HG02973 (cell line): ENCODE measurements around the gene PEDS1.
"Not testable (repeated sequence)": the region's sequence is repeated elsewhere in the genome, so short reads cannot be mapped to it uniquely, and the experiment has no call there.

Source experiments
- ATAC-seq: cut with Tn5 transposase; IDR thresholded peaks from one replicate; pipeline ENCODE4 v1.9.1; 2021; ENCODE audit warnings: moderate library complexity; ENCODE audit not compliant: unreplicated experiment

Gene PEDS1

DNA sequence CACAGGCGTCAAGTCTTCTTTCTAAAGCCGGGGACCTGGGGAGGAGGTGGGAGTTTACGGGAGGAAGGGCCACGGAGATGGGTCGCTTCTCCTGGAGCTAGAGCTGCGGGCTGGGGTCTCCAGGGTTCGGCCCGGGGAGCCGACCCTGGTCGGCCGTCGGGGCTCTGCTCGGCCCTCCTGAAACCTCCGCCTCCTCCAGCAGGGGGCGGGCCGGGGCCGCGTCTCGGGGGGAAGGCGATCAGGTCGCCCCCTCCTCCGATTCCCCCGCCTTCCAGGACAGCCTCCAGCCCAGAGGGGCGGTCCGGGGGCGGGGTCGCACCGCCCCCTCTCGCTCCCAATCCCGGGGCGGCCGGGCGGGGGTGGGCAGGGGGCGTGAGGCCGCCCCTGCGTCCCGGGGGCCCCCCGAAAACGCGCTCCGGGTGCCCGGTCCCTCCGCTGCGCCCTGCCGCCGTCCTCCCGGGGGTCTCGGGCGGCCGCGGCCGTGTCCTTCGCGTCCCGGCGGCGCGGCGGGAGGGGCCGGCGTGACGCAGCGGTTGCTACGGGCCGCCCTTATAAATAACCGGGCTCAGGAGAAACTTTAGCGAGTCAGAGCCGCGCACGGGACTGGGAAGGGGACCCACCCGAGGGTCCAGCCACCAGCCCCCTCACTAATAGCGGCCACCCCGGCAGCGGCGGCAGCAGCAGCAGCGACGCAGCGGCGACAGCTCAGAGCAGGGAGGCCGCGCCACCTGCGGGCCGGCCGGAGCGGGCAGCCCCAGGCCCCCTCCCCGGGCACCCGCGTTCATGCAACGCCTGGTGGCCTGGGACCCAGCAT, 36.9 kb upstream of the PEDS1 start, which contains the start of gene CEBPB:
TSS of gene CEBPB (plus strand) at position 580 of the 814 bp plus-strand sequence. CDS start at position 784, 204 bp downstream.
- peak; percentile 44 for ATAC-seq

DNA sequence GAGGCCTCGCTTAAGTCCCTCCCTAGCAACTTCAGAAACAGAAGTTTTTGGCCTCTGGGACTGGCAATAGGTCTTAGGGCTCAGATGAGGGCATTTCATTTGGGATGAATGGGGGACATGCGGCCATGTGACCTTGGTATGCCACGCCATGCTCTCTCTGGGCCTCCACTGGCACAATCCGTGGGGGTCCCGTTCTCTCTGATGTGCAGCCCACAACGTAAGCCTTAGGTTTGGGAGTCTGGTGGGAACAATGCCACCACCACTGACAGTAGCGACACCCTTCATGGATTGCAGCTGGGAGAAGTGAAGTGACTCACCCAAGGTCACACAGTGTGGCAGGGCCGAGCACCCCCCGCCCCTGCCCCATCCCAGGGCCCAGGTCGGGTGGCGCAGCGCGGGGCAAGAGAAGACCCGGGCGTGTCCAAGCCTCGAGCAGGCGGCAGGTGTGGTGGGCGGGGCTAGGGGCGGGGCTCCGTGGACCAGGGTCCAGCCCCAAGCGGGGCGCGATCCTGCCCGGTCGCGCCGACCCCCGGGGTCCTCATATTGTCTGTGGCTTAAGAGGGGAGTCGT, 36.2 kb upstream of the PEDS1 start:
- no peak for ATAC-seq

DNA sequence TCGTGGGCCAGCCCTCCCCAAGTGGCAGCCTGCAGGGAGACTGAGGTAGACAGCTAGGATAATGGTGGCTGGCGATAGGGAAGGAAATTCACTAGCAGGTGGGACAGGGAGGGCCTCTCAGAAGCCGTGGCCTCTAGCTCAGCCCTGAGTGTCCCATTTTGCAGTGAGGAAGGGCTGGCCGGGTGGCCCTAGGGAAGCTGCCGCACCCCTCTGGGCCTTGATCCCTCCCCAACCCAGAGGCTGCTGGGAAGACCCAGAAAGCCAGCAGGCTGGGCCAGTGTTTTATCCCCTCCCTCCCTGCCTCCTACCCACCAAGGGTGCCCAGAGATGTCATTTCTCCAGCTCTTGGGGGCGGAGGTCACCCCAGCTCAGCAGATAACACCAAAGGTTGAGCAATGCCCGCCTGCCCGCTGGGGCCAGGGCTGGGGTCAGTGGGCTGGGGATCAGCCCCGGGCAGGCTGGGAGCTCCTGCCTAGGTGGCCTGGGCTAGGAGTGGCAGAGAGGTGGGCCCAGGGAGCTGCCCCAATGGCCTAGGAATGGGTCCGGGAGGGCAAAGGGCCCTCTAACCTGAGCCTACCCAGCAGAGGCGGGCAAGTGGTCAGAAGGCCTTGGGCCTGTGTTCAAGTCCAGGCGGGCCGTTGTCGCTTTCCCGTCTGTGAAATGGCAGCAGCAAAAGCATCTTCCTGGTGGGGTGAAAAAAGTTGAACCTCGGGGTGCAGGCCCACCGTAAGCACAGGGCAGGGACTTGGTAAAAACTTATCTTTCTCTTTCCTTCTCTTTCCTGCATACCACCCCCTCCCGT, 35.6 kb upstream of the PEDS1 start:
- ATAC-seq, result no peak

DNA sequence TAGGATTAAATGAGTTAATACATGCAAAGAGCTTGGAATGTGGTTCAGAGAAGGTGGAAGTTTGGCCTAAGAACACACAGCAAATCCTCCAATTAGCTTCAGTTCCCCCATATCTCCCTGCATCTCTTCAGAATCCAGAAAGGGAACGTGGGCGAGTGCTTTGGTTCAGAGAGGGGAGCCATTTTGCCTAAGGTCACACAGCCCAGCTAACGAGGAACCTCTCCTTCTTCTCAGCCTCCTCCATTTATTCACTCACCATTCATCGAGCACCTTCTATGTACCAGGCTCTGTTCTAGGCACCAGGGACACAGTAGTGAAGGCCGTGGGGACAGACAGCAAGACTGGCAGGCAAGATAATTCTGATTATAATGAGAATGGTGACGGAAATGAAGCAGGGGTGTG, 34.8 kb upstream of the PEDS1 start:
- no peak for ATAC-seq

DNA sequence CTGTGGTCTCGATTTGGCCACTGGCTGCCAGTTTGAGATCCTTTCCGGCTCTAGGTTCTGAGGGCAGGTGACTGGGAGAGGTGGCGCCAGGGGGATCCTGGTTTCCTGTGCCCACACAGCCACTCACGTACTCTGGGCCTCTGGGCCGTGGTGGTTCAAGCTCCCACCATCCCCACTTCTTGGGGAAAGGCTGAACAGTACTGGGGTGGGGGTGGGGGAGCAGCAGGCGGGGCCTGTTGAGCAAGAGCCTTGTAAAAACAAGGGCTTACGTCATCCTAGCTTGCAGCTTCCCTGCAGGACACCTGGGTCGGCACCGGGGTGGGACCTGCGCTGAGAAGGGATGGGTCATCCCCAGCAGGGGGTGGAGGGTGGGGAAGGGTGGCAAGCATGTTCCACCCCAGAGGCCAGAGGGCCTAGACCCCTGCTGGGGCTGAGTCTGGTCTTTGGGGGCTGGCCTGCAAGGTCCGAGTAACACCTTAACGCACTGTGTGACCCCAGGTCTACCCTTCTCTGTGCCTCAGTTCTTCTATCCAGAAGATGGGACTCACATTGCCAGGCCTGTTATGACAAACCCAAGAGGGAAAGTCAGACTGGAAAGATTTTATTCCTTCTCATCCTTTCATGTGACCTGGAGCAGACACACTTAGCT, 34.0 kb upstream of the PEDS1 start:
- no peak for ATAC-seq

DNA sequence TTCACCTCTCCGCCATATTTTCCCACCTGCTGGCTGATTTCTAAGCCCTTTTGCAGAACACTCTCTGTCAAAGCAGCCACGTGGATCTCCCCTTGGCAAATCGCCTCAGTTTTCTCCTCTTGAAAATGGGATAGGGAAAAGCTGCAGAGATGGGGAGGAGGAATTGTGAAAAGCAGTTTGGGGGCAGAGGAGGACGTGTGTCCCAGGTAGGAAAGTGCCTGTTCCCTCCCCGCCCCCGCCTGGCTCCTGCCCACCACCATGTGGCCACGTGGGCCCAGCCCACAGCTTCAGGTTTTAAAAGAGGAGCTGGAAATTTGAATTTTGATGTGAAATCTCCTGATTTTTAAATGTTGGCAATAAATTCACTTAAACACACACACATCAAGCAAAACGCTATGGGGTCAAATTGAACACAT, 33.5 kb upstream of the PEDS1 start:
- ATAC-seq, result no peak

DNA sequence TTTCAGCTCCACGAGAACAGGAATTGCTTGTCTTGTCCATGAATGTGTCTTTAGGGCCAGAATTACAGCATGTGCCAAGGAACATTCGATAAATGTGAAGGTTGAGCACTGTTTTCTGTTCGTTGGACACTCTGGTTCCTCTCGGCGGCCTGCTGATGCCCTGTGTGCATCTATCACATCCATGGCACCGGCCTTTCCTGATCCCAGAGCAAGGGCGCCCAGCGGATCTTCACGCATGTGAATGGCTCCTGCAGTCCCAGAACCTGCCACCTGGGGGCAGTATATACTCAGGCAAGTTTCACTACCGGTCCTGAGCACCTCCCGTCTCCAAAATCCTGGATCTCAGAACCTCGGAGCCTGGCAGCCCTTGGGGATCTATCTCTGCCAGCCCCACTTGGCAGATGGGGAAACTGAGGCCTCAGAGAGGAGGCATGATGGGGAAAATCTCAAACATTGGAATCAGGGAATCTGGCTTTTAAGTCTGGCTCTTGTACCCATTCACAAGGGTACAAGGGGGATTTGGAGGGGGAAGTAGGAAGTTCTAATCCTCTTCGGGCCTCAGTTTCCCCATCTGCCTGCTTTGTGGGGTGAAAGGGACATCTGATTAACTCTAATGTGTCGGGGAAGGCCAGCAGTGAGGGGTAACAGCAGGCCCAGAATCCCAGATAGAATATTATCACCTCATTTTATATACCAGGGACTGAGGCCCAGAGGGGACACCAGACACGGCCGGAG, 32.8 kb upstream of the PEDS1 start:
- no peak for ATAC-seq

DNA sequence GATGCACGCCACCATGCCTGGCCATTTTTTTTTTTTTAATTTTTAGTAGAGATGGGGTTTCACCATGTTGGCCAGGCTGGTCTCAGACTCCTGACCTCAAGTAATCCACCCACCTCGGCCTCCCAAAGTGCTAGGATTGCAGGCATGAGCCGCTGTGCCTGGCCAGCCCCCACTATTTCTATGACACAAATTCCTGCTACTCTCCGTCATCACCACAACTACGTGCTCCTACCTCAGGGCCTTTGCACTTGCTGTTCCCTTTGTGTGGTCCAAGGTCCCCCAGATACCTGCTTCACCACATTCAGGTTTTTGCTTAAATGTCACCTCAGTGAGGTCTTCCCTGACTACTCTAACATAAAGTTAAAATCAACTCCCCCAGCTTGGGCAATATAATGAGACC, 31.9 kb upstream of the PEDS1 start:
- ATAC-seq, result no peak

DNA sequence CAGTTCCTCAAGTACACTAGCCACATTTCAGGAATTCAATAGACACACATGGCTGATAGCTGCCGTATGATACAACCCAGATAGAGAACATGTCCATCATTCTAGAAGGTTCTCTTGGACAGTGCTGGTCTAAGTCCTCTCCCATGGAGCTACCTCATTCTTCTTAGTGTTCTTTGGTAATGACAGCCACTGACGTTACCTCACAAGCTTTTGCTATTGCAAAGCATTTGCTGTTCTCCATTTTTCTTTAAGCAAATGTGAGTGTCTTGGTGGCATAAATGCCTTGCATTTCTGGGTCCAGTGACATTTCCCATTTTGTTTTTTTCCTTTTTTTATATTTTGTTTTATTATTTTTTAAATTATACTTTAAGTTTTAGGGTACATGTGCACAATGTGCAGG, 28.8 kb upstream of the PEDS1 start:
- ATAC-seq, result no peak

DNA sequence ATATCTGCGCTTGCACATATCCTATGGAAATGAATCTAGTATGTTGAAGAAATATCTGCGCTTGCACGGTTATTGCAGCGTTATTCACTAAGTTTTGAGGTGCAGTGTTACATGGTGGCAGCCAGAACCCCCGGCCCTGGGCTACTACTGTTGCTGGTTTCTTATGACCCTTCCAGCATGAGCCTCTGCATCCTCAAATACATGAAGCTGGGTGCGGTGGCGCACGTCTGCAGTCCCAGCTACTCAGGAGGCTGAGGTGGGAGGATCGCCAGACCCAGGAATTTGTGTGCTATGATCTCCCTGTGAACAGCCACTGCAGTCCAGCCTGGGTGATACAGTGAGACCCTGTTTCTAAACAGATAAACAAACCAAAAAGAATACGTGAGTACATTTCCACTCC, 27.8 kb upstream of the PEDS1 start:
- no peak for ATAC-seq

DNA sequence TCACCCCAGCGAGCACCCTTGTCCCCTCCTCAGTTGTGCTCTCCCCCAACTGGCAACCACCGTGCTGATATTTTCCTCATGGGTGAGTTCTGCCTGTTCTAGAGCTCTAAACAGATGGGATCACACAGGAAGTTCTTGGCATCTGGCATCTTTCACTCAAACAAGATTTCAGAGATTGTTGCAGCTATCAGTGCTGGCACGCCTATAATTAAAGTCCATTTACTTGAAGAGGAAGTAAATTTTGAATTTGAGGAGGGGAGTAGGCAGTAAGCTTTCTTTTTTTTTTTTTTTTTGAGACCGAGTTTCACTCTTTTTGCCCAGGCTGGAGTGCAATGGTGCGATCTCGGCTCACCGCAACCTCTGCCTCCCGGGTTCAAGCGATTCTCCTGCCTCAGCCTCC, 25.1 kb upstream of the PEDS1 start:
- ATAC-seq, result not testable (repeated sequence)

DNA sequence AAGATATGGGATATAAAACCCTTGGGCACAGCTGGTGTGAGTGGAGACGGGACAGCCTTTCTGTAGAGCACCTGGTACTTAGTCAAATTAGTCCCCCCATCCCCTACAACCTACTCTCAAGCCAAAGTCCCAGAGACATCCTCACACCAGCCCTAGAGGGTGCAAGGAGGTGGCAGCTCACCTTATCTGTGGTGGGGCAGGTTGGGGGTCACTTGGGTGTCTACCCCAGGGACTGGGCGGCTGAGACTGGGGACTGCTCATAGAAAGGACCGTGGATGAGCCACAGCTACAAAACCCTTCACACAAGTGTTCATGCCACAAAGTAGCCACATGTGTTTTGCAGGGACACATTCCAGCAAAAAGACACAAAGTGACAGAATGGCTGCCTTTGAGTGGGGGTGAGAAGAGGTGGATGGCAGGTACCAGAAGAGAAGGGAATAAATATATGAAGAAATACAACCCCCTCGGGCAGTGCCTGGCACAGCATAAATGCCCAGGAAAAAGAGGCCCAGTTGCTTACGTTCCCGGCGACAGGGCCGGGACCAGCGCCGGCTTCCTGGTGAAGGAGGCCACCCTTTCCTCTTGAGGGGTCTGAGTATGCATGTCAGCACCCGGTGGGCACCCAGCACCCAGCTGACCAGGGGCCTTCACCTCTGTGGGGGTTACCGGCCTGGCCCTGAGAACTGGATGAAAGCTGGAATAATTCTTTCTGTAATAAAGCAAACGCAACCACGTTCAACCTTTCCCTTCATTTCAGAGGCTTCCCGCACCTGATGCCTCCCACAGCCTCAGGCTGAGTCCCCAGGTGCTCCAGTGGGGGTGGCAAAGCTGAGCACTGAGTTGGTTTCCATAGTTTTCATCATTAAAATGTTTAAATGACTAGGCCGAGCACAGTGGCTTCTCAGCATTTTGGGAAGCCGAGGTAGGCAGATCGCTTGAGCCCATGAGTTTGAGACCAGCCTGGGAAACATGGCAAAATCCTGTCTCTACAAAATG, 22.7 kb upstream of the PEDS1 start:
- ATAC-seq, result no peak

DNA sequence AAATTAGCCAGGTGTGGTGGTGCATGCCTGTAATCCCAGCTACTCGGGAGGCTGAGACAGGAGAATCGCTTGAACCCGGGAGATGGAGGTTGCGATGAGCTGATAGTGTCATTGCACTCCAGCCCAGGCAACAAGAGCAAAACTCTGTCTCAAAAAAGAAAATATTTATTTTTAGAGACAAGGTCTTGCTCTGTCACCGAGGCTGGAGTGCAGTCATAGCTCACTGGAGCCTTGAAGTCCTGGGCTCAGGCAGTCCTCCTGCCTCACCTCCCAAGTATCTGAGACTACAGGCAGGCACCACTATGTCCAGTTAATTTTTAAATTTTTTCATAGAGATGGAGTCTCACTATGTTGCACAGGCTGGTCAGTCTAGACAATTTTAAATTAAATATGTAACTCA, 20.9 kb upstream of the PEDS1 start:
- ATAC-seq, result no peak

DNA sequence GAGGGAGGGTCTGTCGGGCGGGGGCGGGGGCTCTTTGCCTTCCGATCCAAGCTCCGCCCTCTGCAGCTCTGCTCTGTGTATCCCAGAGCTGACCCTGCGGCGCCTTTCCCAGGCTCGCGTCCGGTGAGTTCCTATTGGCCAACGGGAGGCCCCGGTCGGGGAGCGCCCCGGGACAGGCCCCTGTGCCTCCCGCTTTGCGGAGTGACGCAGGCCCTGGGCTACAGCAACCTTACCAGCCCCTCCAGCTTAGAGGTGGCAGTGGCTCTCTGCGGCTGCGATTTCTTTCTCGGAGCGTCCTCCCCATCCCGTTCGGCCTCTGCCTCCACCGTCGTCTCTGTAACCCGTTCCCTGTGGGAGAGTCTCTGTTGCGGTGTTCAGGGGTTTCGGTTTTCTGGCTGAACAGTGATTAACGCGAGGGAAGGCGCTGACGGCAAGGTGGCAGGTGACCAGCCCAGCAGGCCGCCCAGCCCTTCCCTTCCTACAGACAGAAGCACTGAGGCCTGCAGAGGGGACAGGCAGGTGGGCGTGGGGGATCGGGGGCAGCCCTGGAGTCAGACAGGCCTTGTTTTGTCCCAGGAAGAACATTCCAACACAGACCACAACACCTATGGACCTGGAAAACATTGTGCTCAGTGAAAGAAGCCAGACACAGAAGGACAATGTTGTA, 19.0 kb upstream of the PEDS1 start:
- ATAC-seq, result no peak

DNA sequence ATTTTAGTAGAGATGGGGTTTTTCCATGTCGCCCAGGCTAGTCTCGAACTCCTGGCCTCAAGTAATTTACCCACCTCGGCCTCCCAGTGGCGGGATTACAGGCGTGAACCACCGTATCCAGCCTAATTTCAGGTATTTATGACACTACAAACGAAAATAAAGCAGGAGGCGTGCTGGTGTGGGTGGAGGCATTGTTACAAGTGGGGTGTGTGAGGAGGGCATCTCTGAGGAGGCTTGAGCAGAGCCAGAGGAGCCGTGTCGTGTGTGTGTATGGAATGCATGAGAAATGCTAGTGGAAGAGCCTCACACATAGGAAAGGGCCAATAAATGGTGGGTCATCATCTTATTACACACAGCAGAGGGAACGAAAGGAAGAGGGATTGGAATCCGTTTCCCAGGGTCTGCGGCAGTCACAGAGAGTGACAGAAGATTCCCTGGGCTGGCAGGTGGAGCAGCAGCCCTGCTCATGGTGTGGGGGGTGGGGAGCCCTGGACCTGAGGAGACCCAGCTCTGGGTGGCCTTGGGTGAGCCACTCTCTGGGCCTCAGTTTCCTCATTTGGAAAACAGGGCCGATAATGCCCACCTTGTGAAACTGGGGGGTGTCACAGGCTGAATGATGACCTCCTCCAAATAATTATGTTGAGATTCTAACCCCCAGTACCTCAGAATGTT, 17.2 kb upstream of the PEDS1 start:
- no peak for ATAC-seq

DNA sequence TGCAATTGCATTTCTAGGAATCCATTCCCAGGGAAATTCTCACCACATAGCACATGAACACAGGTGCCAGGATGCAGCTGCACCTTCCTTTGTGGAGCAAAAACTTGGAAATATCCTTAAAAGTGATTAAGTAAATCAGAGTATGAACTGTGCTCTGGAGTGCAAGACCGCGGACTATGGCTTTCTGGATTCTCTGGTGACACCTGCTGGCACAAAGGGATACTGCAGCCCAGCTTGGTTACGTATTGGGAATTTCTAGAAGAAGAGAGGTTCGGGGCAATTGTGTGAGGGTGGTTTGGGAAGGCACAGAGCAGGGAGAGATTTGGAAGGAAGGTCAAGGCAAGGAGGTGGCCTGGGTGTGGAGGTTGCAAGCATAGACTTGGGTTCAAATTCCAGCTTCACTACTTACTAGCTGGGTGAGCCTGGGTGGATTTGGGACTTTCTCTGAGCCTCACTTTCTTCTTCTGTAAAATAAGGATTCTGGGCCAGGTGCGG, 15.9 kb upstream of the PEDS1 start:
- no peak for ATAC-seq

DNA sequence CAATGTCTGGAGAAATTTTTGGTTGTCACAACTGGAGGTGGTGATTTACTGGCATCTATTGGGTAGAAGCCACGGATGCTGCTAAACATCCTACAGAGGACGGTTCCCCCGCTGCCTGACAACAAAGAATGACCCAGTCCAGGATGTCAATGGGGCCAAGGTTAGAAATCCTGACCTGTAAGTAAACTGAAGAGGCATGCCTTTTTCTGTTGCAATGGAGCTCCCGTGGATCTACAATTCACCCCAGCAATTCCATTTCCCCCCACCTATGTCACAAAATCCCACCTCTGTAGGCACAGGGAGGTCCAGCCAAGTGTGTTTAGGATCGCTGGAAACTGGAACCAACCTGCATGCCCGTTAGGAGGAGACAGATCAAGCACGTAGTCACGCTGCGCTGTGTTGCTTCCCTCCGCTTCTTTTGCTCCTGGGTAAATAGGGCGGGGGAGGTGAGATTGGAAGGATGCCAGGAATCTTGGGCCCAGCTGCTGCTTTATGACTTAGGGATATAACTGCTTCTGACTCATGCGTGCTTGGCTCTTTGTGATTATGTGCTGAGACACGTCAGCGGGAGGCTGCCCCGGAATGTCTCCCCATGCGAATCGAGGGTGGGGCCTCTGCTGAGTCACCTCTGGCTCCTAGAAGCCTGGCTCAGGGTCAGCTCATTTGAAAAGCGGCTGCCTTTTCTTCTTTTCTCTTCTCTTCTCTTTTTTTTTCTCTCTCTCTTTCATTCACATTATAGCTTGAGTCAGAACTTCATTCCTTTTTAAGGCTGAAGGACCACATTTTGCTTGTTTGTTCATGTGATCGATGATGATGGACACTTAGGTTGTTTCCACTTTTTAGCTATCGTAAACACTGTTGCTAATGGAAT, 12.4 kb upstream of the PEDS1 start:
- ATAC-seq, result peak; percentile 92
